K562 (cell line): ENCODE measurements around the gene NLRP9. TPM values are rescaled to one million over a fixed set of nuclear protein-coding genes. Genes with fewer than 3 reads are reported as not detected.

Source experiments
- ATF2 ChIP-seq: sonication (generic); formaldehyde crosslinking; IDR thresholded peaks from 2 replicates; pipeline ENCODE4 v1.8.1; 2022; ENCODE audit warnings: missing genetic modification reagents
- CEBPG ChIP-seq, 3 experiments: fragments of 200-800 bp in 1 of 3; sonication (Bioruptor generic) in 1 of 3; sonication (generic) in 1 of 3; formaldehyde crosslinking in 1 of 3; IDR thresholded peaks in 2 of 3; conservative IDR thresholded peaks in 1 of 3; 2 replicates each; pipeline versions ENCODE4 v1.6.1 to v1.8.0; 2016 to 2022; ENCODE audit warnings: missing compliant biosample characterization in 2 of 3, missing genetic modification characterization in 2 of 3, mild to moderate bottlenecking in 1 of 3, missing genetic modification reagents in 1 of 3
- EGR1 ChIP-seq: fragments of 450-650 bp; conservative IDR thresholded peaks from 2 replicates; pipeline ENCODE4 v1.6.1; 2017; ENCODE audit warnings: mild to moderate bottlenecking
- JUN ChIP-seq, 2 experiments: sonication (generic) in 1 of 2; formaldehyde crosslinking in 1 of 2; IDR thresholded peaks; 2 replicates each; pipeline versions ENCODE4 v1.6.1 to v1.8.0; 2012 to 2022; ENCODE audit warnings: borderline replicate concordance in 2 of 2, mild to moderate bottlenecking in 2 of 2, improper control_type of control experiment in 1 of 2, low read depth in 1 of 2, low read length in 1 of 2, missing genetic modification reagents in 1 of 2
- MBD2 ChIP-seq: sonication (generic); IDR thresholded peaks from 2 replicates; pipeline ENCODE4 v1.6.1; 2016; ENCODE audit warnings: low read depth, borderline replicate concordance
- MCM7 ChIP-seq, 2 experiments: fragments of 450-650 bp; IDR thresholded peaks; 2 replicates each; pipeline ENCODE4 v1.6.1; 2016 to 2018
- MLX ChIP-seq, 2 experiments: fragments of 450-650 bp in 1 of 2; sonication (generic) in 1 of 2; formaldehyde crosslinking; conservative IDR thresholded peaks; 2 replicates each; pipeline versions ENCODE4 v1.4.0 to v1.8.1; 2020 to 2022; ENCODE audit warnings: mild to moderate bottlenecking in 1 of 2, missing genetic modification reagents in 1 of 2
- NR3C1 ChIP-seq: sonication (generic); formaldehyde crosslinking; IDR thresholded peaks from 2 replicates; pipeline ENCODE4 v1.8.1; 2022; ENCODE audit warnings: missing genetic modification reagents
- POU5F1 ChIP-seq: fragments of 150-350 bp; IDR thresholded peaks from 2 replicates; pipeline ENCODE4 v1.6.1; 2014; ENCODE audit warnings: borderline replicate concordance, low read length, low read depth, mild to moderate bottlenecking; ENCODE audit not compliant: partially characterized antibody
- RB1 ChIP-seq: fragments of 450-650 bp; IDR thresholded peaks from 2 replicates; pipeline ENCODE4 v1.6.1; 2017; ENCODE audit warnings: low read depth, mild to moderate bottlenecking
- TCF15 ChIP-seq: fragments of 250-450 bp; sonication (Bioruptor Pico); IDR thresholded peaks from 2 replicates; pipeline ENCODE4 v1.8.0; 2022; ENCODE audit warnings: moderate library complexity, mild to moderate bottlenecking, inconsistent platforms
- TEAD2 ChIP-seq: fragments of 450-650 bp; IDR thresholded peaks from 2 replicates; pipeline ENCODE4 v1.6.1; 2016; ENCODE audit warnings: missing genetic modification characterization, control low read depth, missing compliant biosample characterization
- TFAM ChIP-seq: fragments of 250-450 bp; sonication (Bioruptor Pico); conservative IDR thresholded peaks from 2 replicates; pipeline ENCODE4 v1.5.0; 2021; ENCODE audit warnings: mild to moderate bottlenecking, moderate library complexity
- TRIM28 ChIP-seq: fragments of 450-650 bp; IDR thresholded peaks from 2 replicates; pipeline ENCODE4 v1.6.1; 2017
- ZBTB5 ChIP-seq: fragments of 450-650 bp; IDR thresholded peaks from 2 replicates; pipeline ENCODE4 v1.6.1; 2017; ENCODE audit warnings: antibody characterized with exemption
- ZFP36 ChIP-seq: fragments of 150-350 bp; IDR thresholded peaks from 2 replicates; pipeline ENCODE4 v1.6.1; 2018; ENCODE audit warnings: low read length, low read depth; ENCODE audit not compliant: partially characterized antibody
- ZMIZ1 ChIP-seq, 2 experiments: fragments of 150-350 bp in 1 of 2; IDR thresholded peaks; 2 replicates each; pipeline ENCODE4 v1.6.1; 2012 to 2016; ENCODE audit warnings: low read depth in 2 of 2, low read length in 2 of 2, mild to moderate bottlenecking in 1 of 2, moderate library complexity in 1 of 2
- ZNF436 ChIP-seq: fragments of 250-450, 450-650 bp; sonication (Bioruptor Pico); formaldehyde crosslinking; IDR thresholded peaks from 2 replicates; pipeline ENCODE4 v1.7.0; 2020; ENCODE audit warnings: mild to moderate bottlenecking
- ZNF589 ChIP-seq: fragments of 200-800 bp; sonication (Bioruptor generic); IDR thresholded peaks from 2 replicates; pipeline ENCODE4 v1.6.1; 2016; ENCODE audit warnings: low read depth, missing genetic modification characterization, missing compliant biosample characterization
- ZNF717 ChIP-seq: fragments of 250-450 bp; sonication (Bioruptor Pico); IDR thresholded peaks from 2 replicates; pipeline ENCODE4 v1.5.0; 2021
- polyA plus RNA-seq, 8 experiments: library from polyadenylated mRNA; depleted of rRNA in 4 of 8; stranded (reverse) in 5 of 8; unstranded in 3 of 8; fragments of >200 nt; fragmentation: Nextera tagmentation in 2 of 8; fragmentation: Illumina TruSeq in 1 of 8; extraction: Ambion mirVana in 2 of 8; extraction: Trizol in 1 of 8; gene quantifications; 2 replicates each; pipeline versions ENCODE4 v1.2.1 to v1.2.3, GENCODE V29; 2011 to 2014; ENCODE audit warnings: inconsistent platforms in 1 of 8, missing spikeins in 1 of 8
- total RNA-seq, 7 experiments: library from RNA; depleted of rRNA in 6 of 7; stranded (reverse); fragments of >200 nt in 6 of 7; fragmentation: Illumina TruSeq in 2 of 7; extraction: Trizol in 2 of 7; gene quantifications; 2 replicates each; pipeline versions ENCODE4 v1.2.1 to v1.2.3, GENCODE V29; 2011 to 2021; ENCODE audit warnings: low replicate concordance in 1 of 7

The NLRP9 gene
- total and polyA plus RNA-seq, 9 of the 15 experiments (the other 6 are each of a cell fraction or from before 2014, with no cell fraction given), result not detected

- TF ChIP-seq ZNF717 (CRISPR knock-in tag), result no peak
- TF ChIP-seq ZMIZ1 (IDR thresholded peaks at IDR 0.05; ENCODE audit: low read depth in 2 of 2, low read length in 2 of 2), result peak in 1 of 2 experiments; percentile 71; a peak in 1 of 4 replicates
- no peak for TF ChIP-seq ZNF436 (CRISPR knock-in tag)
- TF ChIP-seq MBD2, result no peak
- TF ChIP-seq ZBTB5, result no peak
- TF ChIP-seq MCM7 (IDR thresholded peaks at IDR 0.05), result no peak
- TF ChIP-seq TRIM28, result 0 out of 2 replicates have a peak, but pooled peaks have one; percentile 17
- no peak for TF ChIP-seq ZFP36
- no peak for TF ChIP-seq RB1
- no peak for TF ChIP-seq JUN (IDR thresholded peaks at IDR 0.05; ENCODE audit: borderline replicate concordance, low read depth, low read length)
- TF ChIP-seq JUN (CRISPR knock-in tag; IDR thresholded peaks at IDR 0.05; ENCODE audit: borderline replicate concordance), result no peak
- no peak for TF ChIP-seq TEAD2
- TF ChIP-seq TFAM (CRISPR knock-in tag), result no peak
- peak; percentile 53 for TF ChIP-seq EGR1
- no peak for TF ChIP-seq MLX (CRISPR knock-in tag; conservative IDR thresholded peaks at IDR 0.05)
- no peak for TF ChIP-seq POU5F1
- no peak for TF ChIP-seq ATF2 (CRISPR knock-in tag)
- TF ChIP-seq NR3C1 (CRISPR knock-in tag), result no peak
- no peak for TF ChIP-seq TCF15 (CRISPR knock-in tag)
- no peak for TF ChIP-seq CEBPG (CRISPR knock-in tag; IDR thresholded peaks at IDR 0.05)
- no peak for TF ChIP-seq CEBPG (tag; conservative IDR thresholded peaks at IDR 0.05 in 1 of 2, IDR thresholded peaks at IDR 0.05 in 1 of 2)
- peak; percentile 89 for TF ChIP-seq ZNF589 (CRISPR knock-in tag)
Measured at GRCh38 chr19:55702131-55702627, 36.0 kb downstream of the NLRP9 start (continued).
